Astrocyte of the spinal cord (primary cell): ENCODE measurements around the gene BAX.

Source experiments
- DNase-seq: peaks from one replicate; pipeline ENCODE4 v3.0.0; 2011; ENCODE audit warnings: low read depth, low spot score
- H3K4me3 ChIP-seq: 2 replicates; pipeline ENCODE4 v1.5.1; 2011; ENCODE audit warnings: low read depth, mild to moderate bottlenecking, low read length, moderate library complexity
- in situ Hi-C: cut with HindIII; loops from 2 replicates; pipeline ENCODE4 v1.10.0; 2017; ENCODE audit warnings: low sequenced_read_pairs
- TF ChIP-seq, protein P1 (sequence below): IDR thresholded peaks from 2 replicates; pipeline ENCODE4 v1.5.1; 2012; ENCODE audit warnings: low read depth, mild to moderate bottlenecking, low read length, inconsistent platforms

Gene BAX

DNA sequence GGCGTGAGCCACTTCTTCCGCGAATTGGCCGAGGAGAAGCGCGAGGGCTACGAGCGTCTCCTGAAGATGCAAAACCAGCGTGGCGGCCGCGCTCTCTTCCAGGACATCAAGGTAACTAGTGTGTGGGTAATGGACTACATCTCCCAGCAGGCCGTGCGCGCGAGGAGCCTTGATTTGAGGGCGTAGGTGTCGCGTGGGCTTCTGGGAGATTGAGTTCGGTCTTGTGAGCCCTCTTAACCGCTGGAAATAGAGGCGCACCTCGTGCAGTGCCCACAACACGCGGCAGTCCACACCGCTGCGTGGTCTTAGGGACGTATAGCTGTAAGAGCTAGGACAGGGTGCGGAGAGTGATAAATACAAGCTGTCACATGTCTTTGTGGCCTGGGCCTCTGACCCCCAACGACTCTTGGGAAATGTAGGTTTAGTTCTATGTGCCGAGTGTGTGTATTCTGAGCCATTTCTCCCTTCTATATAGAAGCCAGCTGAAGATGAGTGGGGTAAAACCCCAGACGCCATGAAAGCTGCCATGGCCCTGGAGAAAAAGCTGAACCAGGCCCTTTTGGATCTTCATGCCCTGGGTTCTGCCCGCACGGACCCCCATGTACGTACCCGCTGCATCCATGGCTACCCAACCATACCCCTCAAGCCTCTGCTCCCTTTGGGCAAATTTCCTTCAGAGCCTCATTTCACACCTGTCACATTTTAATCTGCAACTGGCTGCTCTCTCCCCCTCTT lies 11.3 kb downstream of the BAX start:
- in situ Hi-C loops: no loop called here
- TF ChIP-seq, protein P1, sequence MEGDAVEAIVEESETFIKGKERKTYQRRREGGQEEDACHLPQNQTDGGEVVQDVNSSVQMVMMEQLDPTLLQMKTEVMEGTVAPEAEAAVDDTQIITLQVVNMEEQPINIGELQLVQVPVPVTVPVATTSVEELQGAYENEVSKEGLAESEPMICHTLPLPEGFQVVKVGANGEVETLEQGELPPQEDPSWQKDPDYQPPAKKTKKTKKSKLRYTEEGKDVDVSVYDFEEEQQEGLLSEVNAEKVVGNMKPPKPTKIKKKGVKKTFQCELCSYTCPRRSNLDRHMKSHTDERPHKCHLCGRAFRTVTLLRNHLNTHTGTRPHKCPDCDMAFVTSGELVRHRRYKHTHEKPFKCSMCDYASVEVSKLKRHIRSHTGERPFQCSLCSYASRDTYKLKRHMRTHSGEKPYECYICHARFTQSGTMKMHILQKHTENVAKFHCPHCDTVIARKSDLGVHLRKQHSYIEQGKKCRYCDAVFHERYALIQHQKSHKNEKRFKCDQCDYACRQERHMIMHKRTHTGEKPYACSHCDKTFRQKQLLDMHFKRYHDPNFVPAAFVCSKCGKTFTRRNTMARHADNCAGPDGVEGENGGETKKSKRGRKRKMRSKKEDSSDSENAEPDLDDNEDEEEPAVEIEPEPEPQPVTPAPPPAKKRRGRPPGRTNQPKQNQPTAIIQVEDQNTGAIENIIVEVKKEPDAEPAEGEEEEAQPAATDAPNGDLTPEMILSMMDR: no peak
- H3K4me3 ChIP-seq: peak overlapping the region; percentile 92

GRCh38 chr19:48966541-48967345 lies 12.1 kb downstream of the BAX start:
- DNase-seq: no peak
- TF ChIP-seq, protein P1: no peak
- peak overlapping the region; percentile 92 for H3K4me3 ChIP-seq
- in situ Hi-C loops: no loop called here

More for the DNA sequence above, 11.3 kb downstream of the BAX start:
- DNase-seq: peak; percentile 87

GRCh38 chr19:48967346-48968178 lies 12.9 kb downstream of the BAX start:
- in situ Hi-C loops: no loop called here
- TF ChIP-seq, protein P1: no peak
- DNase-seq: no peak
- H3K4me3 ChIP-seq: no peak overlapping the region

- in situ Hi-C loops: no loop called here
- TF ChIP-seq, protein P1: no peak
- DNase-seq: no peak
- H3K4me3 ChIP-seq: no peak overlapping the region
Measured at GRCh38 chr19:48968179-48968661, 13.5 kb downstream of the BAX start.

DNA sequence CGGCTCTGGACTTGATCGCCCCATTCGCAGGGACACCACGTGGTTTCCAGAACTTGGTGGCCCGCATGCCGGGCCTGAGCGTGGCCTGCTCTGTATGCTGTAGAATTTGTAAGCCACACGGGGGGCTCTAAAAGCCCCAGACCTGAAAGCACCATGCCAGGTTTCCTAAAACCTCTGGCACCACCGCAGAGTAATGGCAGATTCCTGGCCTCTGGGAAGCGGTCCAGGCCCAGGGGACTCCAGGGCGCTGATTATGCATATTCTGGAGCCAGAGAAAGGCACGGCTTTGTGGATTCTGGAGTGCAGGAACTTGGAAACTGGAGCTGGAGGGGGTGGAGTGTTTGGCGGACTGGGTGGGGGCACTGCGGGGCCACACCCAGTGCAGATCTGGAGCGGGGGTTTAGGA lies 14.1 kb downstream of the BAX start:
- no peak for DNase-seq
- no peak overlapping the region for H3K4me3 ChIP-seq
- TF ChIP-seq, protein P1: no peak
- in situ Hi-C loops: no loop called here
